Psoas muscle (tissue), 8 donors: ENCODE data around the gene LRP10. TPM values are rescaled to one million over a fixed set of nuclear protein-coding genes. Genes with fewer than 3 reads are reported as not detected.
A peak's percentile ranks its signal among the peaks of the same experiment; 100 is the strongest.

ENCODE experiments used
- ATAC-seq, 4 donors: fragments of 200-7000 bp; cut with Tn5 transposase; one replicate each; pipeline ENCODE4 v1.9.1; 2020; ENCODE audit warnings: moderate library complexity in 3 of 4, mild to moderate bottlenecking in 2 of 4
- DNase-seq, 2 donors: peaks; one replicate each; pipeline ENCODE4 v3.0.0-alpha.2; 2020
- H3K27ac ChIP-seq: fragments of 200-600 bp; one replicate; pipeline ENCODE4 v1.8.0; 2022
- H3K27me3 ChIP-seq, 3 donors: fragments of 200-600 bp in 1 of 3; one replicate each; pipeline versions ENCODE4 v1.6.1 to v1.8.0; 2013 to 2022; ENCODE audit warnings: low read length in 2 of 3, mild to moderate bottlenecking in 2 of 3, moderate library complexity in 1 of 3; ENCODE audit not compliant: insufficient read depth in 3 of 3
- H3K36me3 ChIP-seq, 2 donors: fragments of 200-600 bp in 1 of 2; one replicate each; pipeline versions ENCODE4 v1.6.1 to v1.8.0; 2013 to 2022; ENCODE audit warnings: low read depth in 1 of 2, mild to moderate bottlenecking in 1 of 2, moderate library complexity in 1 of 2; ENCODE audit not compliant: insufficient read depth in 1 of 2
- H3K4me1 ChIP-seq: fragments of 200-600 bp; one replicate; pipeline ENCODE4 v1.8.0; 2022
- H3K4me3 ChIP-seq: fragments of 200-600 bp; one replicate; pipeline ENCODE4 v1.8.0; 2022; ENCODE audit warnings: mild to moderate bottlenecking
- H3K9me3 ChIP-seq: fragments of 200-600 bp; one replicate; pipeline ENCODE4 v1.8.0; 2022
- CTCF ChIP-seq: fragments of 200-600 bp; IDR thresholded peaks from one replicate; pipeline ENCODE4 v1.8.0; 2022; ENCODE audit warnings: antibody characterized with exemption
- WGBS, 3 donors: extraction: QIAGEN DNeasy Blood & Tissue Kit; methylation state at CpG; one replicate each; pipeline versions ENCODE4 v1.1.6 to v1.1.7; 2013; 5-methylcytosine and 5-hydroxymethylcytosine counted together
- intact Hi-C, 2 donors: fragments of 100-400 bp; cut with DNase I; formaldehyde crosslinking; loops; one replicate each; pipeline versions ENCODE4 v1.11.0 to v1.14.2; 2022
- polyA plus RNA-seq, 3 donors: library from polyadenylated mRNA; stranded (reverse); fragments of 200-250 nt; gene quantifications; one replicate each; pipeline ENCODE4 v1.2.3, GENCODE V29; 2013
- total RNA-seq, 4 donors: library from RNA; stranded (reverse); fragmentation: NEBNext Ultra II Directional in 2 of 4; extraction: Animal tissue kit (Norgen Biotek cat#: 25700) in 2 of 4; gene quantifications; one replicate each; pipeline versions ENCODE4 v1.2.1 to v1.2.4, GENCODE V29; 2021 to 2023
- donor health status: healthy with polysubstance abuse.
- donor health status: DM: no; HTN: no; CAD: no; lungs with moderate emphysema.
- donor health status: Bipolar disorder and iron deficiency.
- donor health status: healthy.
- donor health status: DM: yes; HTN: yes; CAD: no.
- donor health status: DM: no; HTN: no; CAD: no.
- donor health status: DM: no; HTN: no; CAD: no.
- donor health status: DM: yes; HTN: yes; CAD: no.

LRP10 gene
- total and polyA plus RNA-seq, 7 donors = 18.1 to 50.6 (median 33.1) TPM

- Histone ChIP-seq H3K27ac (no peak overlapping the region), H3K36me3 (peaks cover 9 to 80% of the 10 kb centered on the region in 2 donors), H3K4me1 (peaks cover 16% of the 10 kb centered on the region), H3K9me3 (no peaks in the 10 kb centered on the region), H3K4me3 (no peak overlapping the region), H3K27me3 (no peaks in the 10 kb centered on the region)
- 95 to 99% (median 98%) methylated on average over 5 of the region's 5 CpGs for WGBS, 3 donors
- intact Hi-C loops = no loop called here
- no peak for TF ChIP-seq CTCF
- DNase-seq (no peak), ATAC-seq (no peak)
Observed at GRCh38 chr14:22923746-22924145, 52.2 kb downstream of the LRP10 start.

- H3K4me1 ChIP-seq = peaks cover 16% of the 10 kb centered on the region
- H3K36me3 ChIP-seq = peaks cover 9 to 75% of the 10 kb centered on the region in 2 donors
- WGBS, 3 donors = 92 to 97% (median 94%) methylated on average over 8 of the region's 8 CpGs
- intact Hi-C loops = no loop called here
- no peaks in the 10 kb centered on the region for H3K27me3 ChIP-seq
- H3K9me3 ChIP-seq = no peaks in the 10 kb centered on the region
- ATAC-seq = no peak
- H3K27ac ChIP-seq = no peak overlapping the region
- no peak for TF ChIP-seq CTCF
- DNase-seq = no peak
- no peak overlapping the region for H3K4me3 ChIP-seq
Observed at GRCh38 chr14:22925513-22925912, 54.0 kb downstream of the LRP10 start.

GRCh38 chr14:22926316-22926715 lies 54.8 kb downstream of the LRP10 start:
- TF ChIP-seq CTCF = no peak
- H3K4me3 ChIP-seq = no peak overlapping the region
- peaks cover 9 to 67% of the 10 kb centered on the region in 2 donors for H3K36me3 ChIP-seq
- intact Hi-C loops = no loop called here
- 74 to 91% (median 86%) methylated on average over 4 of the region's 4 CpGs for WGBS, 3 donors
- H3K4me1 ChIP-seq = peaks cover 16% of the 10 kb centered on the region
- DNase-seq (no peak), ATAC-seq (no peak)
- H3K9me3 ChIP-seq = no peaks in the 10 kb centered on the region
- H3K27ac ChIP-seq = no peak overlapping the region
- no peaks in the 10 kb centered on the region for H3K27me3 ChIP-seq

GRCh38 chr14:22928237-22929103 lies 56.9 kb downstream of the LRP10 start:
- intact Hi-C loops = no loop called here
- H3K4me1 ChIP-seq = peaks cover 16% of the 10 kb centered on the region
- peak overlapping the region; percentile 90 for H3K27ac ChIP-seq
- 9 to 16% (median 12%) methylated on average over 12 of the region's 12 CpGs for WGBS, 3 donors
- no peak for DNase-seq
- no peak for TF ChIP-seq CTCF
- no peaks in the 10 kb centered on the region for H3K9me3 ChIP-seq
- peak overlapping the region; percentile 90 for H3K4me3 ChIP-seq
- H3K36me3 ChIP-seq = peaks cover 0 to 45% of the 10 kb centered on the region in 2 donors
- no peak for ATAC-seq
- no peaks in the 10 kb centered on the region for H3K27me3 ChIP-seq
